GM19043 (cell line): ENCODE measurements around the gene CPSF6.
"Not testable (repeated sequence)": the region's sequence is repeated elsewhere in the genome, so short reads cannot be mapped to it uniquely, and the experiment has no call there.

Experiments used
- ATAC-seq: cut with Tn5 transposase; IDR thresholded peaks from one replicate; pipeline ENCODE4 v1.9.1; 2021; ENCODE audit warnings: low read depth; ENCODE audit not compliant: unreplicated experiment

CPSF6 gene

DNA sequence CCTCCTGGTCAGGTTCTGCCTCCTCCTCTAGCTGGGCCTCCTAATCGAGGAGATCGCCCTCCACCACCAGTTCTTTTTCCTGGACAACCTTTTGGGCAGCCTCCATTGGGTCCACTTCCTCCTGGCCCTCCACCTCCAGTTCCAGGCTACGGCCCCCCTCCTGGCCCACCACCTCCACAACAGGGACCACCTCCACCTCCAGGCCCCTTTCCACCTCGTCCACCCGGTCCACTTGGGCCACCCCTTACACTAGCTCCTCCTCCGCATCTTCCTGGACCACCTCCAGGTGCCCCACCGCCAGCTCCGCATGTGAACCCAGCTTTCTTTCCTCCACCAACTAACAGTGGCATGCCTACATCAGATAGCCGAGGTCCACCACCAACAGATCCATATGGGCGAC lies 19.3 kb downstream of the CPSF6 start:
- ATAC-seq: no peak

DNA sequence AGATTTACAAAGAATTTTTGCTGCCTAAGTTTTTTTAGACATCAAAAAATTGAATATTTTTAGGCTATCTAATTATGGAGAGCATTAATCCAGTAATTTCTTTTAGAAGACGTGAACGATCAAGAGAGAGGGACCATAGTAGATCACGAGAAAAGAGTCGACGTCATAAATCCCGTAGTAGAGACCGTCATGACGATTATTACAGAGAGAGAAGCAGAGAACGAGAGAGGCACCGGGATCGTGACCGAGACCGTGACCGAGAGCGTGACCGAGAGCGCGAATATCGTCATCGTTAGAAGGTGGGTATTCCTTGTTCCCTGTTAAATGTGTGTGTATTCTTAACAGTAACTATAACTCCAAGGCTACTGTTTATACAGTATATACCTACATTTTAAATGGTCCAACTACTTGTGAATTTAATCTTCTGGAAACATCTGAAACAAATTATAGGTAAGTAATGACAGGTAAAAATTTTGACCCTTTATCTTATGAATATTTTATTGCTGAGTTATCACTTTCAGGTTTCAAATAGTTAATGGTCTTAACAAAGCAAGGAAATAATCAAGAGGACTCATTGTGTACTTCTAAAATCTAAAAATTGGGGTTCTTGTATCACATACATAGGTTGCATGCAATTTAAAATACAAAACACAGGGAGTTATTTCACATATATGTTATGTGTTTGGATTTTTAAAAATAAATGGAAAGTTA lies 23.1 kb downstream of the CPSF6 start:
- no peak for ATAC-seq

DNA sequence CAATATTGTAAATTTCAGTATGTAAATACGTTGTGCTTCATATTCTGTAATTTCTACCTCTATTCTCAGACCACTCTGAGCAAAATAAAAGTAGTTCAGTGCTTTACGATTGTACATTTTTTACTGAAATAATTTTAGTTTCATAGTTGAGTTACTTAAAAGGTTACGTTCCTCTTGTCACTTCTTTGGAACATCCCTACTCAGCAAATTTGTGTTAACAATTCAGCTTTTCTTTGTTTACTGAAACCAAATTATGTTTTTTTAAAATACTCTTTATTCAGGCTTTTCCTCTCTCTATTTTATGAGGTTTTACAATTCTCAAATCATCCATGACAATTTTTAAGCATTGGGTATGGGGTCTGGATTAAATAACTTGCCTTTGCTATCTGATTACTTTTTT lies 25.8 kb downstream of the CPSF6 start:
- ATAC-seq: no peak

DNA sequence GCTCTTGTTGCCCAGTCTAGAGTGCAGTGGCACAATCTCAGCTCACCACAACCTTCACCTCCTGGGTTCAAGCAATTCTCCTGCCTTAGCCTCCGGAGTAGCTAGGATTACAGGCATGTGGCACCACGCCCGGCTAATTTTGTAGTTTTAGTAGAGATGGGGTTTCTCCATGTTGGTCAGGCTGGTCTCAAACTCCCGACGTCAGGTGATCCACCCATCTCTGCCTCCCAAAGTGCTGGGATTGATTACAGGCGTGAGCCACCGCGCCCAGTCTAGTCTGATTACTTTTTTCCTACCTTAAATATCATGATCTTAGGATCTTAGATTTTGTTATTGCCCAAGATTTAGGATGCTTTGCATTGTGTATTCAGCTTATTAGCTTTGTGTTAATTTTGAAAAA lies 26.3 kb downstream of the CPSF6 start:
- not testable (repeated sequence) for ATAC-seq

DNA sequence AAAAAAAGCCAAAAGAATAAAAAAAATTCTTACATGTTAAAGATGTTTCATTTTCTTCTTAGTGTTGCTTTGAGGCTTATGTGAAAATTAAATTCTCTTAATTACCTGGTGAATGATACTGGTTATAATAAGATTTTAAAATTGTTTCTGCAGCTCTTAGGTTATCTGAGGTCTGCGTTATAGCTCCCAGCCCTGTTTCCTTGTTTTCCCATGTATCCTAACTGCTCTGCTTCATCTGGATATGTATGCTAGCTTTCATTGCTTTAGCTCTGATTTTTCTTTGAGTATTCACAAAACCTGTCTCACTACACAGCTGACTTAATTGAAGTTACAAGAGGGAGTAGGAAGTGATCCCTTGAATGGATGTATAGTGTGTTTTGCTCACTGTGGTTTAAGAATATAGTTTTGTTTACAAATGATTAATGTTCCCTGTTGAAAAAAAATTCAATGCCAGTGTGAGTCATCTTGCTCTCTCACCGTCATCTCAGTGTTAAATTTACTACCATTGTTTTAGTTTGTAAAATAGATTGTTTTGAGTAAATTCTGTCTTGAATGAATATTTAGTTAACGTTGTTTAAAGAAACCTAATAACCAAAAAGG lies 26.8 kb downstream of the CPSF6 start:
- no peak for ATAC-seq

DNA sequence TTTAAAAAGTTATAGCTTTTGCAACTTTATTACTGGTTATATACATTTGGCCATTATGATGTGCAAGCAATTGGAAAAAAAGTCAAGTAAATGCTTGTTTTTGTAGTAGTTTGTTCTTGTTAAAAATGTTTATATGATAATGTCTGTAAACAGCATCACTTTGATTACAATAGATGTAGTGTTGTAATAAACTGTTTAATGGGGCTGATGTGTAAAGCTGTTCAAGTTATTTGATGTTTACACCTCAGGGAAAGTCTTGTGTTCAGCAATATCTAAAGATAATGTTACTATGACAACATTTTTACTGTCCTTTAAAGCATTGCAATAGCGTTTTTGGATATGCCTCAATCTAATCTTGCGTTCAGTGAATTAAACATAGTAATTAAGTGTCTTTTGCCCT lies 30.4 kb downstream of the CPSF6 start:
- no peak for ATAC-seq

DNA sequence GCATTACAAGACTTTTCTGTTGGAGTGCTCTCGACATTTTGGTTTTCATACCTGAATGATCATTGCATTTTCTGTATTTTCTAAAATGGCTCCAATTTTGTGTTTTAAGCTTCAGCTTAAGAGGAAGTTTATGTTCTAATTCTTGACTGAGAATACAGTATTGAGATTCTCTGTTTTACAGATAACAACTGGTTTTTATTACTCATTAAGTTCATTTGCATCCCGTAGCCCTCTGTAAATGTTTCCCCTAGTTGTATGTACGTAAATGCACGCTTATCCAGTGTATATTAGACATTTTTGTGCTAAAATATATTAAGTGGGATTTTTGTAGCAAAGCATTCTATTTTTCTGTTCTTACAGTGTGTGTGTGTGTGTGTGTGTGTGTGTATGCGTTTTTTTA lies 33.1 kb downstream of the CPSF6 start:
- ATAC-seq: no peak

DNA sequence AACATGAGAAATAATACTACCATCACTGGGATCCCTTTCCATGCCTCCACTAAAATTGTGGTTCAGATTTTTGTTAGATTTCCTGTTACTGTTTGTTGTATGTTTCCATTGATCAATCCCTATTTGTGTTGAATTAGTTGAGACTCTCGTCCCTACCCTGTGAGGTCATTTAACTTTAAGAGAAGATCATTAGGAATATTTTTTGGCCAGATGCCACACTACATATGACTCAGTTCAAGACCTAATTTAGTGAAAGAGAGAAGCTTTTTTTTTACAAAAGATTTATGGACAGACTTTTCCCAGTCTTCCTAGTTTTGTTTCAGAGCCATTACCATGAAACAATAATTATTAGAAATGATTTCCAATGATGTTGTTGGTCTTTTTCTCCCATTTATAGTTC lies 35.5 kb downstream of the CPSF6 start:
- ATAC-seq: no peak

DNA sequence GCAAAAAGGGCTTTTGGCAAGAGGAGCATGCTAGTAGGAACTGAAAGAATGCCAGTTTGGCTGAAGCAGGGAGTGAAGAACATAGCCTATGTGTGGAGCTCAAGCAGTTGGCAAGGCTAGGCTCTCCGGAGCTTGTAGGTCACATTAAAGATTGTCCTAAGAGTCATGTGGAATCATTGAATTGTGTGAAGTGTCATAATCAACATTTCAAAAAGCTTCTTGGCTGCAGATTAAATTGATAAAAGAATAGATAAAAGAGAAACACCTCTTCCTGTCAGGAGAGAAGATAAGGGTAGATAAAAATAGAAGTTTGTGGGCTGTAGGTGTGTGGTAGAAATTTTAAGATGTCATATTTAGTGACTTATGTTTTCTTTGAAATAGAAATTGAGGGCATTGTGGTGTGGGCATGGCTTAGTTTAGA lies 36.1 kb downstream of the CPSF6 start:
- no peak for ATAC-seq

DNA sequence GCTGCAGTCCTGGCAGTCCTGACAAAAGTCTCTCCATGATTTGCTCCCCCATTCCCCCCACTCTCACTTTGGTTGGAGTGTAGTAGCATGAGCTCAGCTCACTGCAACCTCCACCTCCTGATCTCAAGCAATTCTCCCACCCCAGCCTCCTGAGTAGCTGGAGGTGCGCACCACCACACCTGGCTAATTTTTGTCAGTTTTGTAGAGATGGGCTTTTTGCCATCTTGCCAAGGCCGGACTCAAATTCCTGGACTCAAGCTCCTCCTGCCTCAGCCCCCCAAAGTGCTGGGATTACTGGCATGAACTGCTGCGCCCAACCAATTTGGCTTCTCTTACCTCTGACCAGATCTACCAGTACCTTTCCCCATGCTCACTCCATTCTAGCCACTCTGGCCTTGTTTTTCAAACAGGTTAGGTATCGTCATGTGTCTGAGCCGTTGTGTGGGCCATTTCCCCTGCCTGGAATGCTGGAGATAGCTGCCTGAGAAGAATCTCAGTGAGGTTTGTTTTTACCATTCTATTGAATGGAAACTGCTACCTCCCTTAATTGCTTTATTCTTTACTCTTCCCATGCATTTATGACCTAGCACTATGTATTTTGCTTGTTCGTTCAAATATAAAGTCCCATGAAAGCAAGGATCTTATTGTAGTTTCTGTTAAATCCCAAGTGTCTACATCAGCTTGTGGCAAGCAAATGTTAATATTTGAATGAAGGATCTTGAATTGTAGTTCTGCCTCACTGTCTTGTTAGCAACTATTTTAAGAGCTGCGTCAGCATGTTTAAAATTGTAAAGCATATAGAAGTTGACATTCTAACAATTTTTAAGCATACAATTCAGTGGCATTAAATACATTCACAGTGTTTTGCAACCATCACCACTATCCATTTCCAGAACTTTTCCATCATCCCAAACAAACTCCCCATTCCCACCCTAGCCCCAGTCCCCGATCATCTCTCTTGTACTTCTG lies 39.7 kb downstream of the CPSF6 start:
- no peak for ATAC-seq

DNA sequence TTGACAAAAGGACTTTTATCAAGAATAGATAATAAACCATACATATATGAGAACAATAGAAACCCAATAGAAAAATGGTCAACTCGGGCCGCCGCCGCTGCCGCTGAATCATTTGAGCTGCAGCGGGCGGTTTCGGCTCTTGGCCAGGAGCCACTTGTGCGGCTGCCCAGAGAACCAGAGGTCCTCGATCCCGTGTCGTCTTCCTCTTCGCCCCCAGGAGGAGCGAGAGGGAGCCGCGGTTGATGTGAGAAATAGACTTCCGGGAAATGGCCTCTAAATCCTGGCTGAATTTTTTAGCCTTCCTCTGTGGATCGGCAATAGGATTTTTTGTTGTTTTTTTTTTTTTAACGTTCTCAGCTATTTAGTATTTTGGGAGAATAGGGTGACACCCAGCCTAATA lies 44.8 kb downstream of the CPSF6 start:
- ATAC-seq: peak; percentile 49

DNA sequence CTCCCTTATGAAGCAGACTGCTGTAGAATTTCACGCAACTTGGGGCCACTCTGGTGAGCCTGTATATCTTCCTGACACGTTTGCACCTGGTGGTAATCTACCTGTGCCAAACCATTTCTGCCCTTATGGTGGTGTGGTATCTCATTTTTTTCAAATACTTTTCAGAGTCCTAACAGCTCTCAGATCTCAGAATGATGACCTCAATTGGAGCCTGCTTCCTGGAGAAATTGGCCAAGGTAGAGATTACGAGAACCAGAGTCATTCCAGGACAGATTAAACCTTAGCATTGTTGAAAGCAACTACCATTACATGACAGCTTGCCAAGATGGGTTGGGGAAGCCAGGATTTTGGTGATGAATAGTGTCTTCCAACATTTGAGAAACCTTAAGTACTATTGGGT lies 48.2 kb downstream of the CPSF6 start:
- no peak for ATAC-seq

DNA sequence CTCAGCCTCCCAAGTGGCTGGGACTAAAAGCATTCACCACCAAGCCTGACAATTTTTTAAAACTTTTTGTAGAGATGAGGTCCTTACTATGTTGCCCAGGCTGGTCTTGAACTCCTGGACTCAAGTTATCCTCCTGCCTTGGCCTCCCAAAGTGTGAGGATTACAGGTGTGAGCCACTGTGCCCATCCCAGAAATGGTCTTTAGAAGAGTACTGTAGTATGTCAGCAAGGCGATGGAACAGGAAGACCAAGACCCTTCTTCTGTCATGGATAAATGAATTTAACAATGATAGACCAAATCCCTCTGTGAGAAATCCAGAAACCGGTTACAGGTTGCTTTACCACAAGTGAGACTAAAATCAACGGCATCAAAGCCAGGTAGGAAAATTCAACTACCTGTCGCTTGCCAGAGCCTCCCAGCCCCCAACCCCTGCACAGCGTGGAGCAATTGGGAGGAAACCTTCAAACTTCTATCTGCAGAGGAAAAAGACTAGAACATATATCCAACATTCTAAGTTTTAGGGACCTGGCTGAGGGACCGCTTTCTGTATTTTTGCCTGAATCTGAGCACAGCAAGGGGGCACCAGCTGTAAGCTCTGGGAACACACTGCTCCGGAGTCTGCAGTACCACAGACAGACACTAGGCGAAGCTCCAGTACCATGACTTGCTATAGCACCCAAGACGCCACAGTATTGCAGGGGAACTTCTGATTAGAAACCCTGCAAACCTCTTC lies 51.3 kb downstream of the CPSF6 start:
- ATAC-seq: peak; percentile 100

DNA sequence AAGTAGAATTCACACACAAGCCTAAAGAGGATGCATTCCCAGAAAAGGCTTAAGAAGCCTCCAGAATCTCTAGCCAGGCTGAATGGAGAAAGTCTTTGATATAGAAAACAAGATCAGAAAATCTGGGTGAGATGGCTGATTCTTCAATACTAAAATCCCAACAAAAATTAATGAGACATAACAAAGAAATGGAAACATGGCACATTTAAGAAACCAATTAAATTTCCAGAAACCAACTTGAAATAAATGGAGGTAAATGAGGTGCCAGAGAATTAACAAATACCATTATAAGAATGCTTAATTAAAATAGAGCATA lies 51.9 kb downstream of the CPSF6 start:
- ATAC-seq: no peak

DNA sequence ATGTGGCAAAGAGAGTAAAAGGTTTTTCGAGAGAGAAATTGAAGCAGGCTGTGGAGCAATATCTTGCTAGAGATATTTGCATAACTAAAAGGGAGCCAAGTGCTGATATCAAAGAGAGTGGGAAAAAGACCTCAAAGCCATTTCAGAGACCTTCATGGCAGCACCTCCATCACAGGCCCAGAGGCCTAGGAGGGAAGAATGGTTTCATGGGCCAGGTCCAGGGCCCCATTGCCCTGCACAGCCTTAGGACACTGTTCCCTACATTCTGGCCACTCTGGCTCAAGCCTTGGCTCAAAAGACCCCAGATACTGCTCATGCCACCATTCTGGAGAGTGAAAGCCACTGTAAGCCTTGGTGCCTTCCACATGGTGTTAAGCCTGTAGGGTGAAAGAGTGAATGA lies 58.8 kb downstream of the CPSF6 start:
- ATAC-seq: no peak

DNA sequence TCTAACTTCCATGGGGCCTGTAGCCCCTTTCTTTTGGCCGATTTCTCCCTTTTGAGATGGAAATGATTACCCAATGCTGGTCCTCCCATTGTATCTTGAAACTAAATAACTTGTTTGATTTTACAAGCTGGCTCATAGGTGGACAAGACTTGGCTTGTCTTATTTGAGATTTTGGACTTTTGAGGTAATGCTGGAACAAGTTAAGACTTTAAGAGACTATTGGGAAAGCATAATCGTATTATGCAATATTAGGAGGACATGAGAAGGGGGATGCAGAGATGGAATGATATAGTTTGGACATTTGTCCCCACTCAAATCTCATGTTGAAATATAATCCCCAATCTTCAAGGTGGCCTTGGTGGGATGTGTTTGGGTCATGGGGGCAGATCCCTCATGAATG lies 59.6 kb downstream of the CPSF6 start:
- no peak for ATAC-seq

DNA sequence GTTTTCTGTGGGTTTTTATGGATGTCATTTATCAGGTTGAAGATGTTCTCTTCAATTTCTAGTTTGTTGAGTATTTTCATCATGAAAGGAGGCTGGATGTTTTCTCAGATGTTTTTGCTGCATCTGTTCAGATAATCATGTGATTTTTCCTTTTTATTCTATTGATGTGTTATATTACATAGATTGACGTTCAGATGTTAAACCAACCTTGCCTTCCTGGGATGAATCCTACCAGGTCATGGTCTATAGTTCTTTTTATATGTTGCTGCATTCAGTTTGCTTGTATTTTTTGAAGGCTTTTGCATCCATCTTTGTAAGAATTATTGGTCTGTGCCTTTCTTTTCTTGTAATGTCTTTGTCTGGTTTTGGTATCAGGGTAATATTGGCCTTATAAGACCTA lies 64.9 kb downstream of the CPSF6 start:
- ATAC-seq: no peak

DNA sequence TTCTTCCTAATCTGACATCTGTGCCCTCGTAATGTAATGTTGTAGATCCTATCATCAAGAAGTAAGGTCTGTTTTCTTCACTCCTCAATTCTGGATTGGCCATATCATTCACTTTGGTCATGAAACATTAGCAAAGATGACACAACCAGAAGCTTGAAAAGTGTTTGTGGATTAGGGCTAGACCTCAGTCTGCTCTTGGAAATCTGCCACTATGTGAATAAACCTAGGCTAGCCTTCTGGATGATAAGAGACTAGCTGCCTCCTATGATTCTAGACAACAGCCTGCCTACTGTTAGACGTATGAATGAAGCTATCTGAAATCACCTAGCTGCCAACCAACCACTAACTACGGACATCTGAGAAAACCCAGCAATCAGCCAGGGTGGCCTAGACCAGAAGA lies 70.1 kb downstream of the CPSF6 start:
- ATAC-seq: no peak

DNA sequence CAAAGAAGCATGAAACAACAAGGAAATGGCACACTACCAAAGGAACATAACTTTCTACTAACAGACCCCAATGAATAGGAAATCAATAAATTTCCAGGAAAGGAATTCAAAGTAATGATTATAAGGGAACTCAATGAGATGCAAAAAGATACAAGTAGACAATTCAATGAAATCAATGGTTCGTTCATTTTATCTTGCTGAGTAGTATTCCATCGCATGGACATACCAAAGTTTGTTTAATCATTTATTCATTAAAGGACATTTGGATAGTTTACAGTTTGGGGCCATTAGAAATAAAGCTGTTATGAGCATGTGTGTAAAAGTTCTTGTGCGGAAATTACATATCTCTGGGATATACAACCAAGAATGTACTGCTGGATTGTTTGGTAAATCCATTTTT lies 73.8 kb downstream of the CPSF6 start:
- no peak for ATAC-seq

DNA sequence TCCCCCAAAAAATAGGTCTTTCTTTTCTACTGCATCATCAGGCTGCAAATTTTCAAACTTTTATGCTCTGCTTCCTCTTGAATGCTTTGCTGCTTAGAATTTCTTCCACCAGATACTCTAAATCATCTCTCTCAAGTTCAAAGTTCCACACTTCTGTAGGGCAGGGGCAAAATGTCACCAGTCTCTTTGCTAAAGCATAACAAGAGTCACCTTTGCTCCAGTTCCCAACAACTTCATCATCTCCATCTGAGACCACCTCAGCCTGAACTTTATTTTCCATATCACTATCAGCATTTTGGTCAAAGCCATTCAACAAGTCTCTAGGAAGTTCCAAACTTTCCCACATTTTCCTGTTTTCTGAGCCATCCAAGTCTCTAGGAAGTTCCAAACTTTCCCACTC lies 77.4 kb downstream of the CPSF6 start:
- not testable (repeated sequence) for ATAC-seq

DNA sequence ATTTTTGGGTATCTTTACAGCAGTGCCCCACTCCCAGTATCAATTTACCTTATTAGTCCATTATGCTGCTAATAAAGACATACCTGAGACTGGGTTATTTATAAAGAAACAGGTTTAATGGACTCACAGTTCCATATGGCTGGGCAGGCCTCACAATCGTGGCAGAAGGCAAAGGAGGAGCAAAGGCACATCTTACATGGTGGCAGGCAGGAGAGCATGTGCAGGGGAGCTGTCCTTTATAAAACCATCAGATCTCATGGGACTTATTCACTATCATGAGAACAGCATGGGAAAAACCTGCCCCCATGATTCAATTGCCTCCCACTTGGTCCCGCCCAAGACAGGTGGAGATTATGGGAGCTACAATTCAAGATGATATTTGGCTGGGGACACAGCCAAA lies 77.9 kb downstream of the CPSF6 start:
- not testable (repeated sequence) for ATAC-seq
